Measurements from ENCODE around the gene AGMO.

DNA sequence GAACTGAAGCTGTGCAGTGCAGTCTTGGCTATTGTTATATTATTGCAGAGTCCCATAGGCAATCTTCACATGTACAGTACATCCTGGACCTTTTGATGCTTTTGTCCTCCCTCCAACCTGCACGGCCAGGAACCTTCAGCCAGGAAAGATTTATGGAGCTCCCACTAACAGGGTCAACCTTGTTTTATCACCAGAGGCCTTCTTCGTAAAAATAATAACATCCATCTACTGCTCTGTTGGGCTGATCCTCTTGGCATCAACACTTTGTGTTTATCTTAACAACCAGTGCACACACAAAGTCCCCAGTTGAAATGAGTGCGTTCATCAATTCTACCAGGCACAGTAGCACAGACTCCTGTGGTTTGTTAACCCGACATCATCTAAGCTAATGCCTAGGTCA, 72.4 kb downstream of the AGMO start:
- TF ChIP-seq, protein P1, sequence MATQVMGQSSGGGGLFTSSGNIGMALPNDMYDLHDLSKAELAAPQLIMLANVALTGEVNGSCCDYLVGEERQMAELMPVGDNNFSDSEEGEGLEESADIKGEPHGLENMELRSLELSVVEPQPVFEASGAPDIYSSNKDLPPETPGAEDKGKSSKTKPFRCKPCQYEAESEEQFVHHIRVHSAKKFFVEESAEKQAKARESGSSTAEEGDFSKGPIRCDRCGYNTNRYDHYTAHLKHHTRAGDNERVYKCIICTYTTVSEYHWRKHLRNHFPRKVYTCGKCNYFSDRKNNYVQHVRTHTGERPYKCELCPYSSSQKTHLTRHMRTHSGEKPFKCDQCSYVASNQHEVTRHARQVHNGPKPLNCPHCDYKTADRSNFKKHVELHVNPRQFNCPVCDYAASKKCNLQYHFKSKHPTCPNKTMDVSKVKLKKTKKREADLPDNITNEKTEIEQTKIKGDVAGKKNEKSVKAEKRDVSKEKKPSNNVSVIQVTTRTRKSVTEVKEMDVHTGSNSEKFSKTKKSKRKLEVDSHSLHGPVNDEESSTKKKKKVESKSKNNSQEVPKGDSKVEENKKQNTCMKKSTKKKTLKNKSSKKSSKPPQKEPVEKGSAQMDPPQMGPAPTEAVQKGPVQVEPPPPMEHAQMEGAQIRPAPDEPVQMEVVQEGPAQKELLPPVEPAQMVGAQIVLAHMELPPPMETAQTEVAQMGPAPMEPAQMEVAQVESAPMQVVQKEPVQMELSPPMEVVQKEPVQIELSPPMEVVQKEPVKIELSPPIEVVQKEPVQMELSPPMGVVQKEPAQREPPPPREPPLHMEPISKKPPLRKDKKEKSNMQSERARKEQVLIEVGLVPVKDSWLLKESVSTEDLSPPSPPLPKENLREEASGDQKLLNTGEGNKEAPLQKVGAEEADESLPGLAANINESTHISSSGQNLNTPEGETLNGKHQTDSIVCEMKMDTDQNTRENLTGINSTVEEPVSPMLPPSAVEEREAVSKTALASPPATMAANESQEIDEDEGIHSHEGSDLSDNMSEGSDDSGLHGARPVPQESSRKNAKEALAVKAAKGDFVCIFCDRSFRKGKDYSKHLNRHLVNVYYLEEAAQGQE (IDR thresholded peaks at IDR 0.05): no peak
- TF ChIP-seq, protein P2, sequence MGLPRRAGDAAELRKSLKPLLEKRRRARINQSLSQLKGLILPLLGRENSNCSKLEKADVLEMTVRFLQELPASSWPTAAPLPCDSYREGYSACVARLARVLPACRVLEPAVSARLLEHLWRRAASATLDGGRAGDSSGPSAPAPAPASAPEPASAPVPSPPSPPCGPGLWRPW (IDR thresholded peaks at IDR 0.05): no peak
- TF ChIP-seq RAD21 (conservative IDR thresholded peaks at IDR 0.05 in 1 of 2, IDR thresholded peaks at IDR 0.05 in 1 of 2): no peak
